ENCODE data around the gene INTU. TPM values are rescaled to one million over a fixed set of nuclear protein-coding genes. Genes with fewer than 3 reads are reported as not detected.

The INTU gene
- total RNA-seq, 1 experiment from 2014 or later: 2.0 TPM

DNA sequence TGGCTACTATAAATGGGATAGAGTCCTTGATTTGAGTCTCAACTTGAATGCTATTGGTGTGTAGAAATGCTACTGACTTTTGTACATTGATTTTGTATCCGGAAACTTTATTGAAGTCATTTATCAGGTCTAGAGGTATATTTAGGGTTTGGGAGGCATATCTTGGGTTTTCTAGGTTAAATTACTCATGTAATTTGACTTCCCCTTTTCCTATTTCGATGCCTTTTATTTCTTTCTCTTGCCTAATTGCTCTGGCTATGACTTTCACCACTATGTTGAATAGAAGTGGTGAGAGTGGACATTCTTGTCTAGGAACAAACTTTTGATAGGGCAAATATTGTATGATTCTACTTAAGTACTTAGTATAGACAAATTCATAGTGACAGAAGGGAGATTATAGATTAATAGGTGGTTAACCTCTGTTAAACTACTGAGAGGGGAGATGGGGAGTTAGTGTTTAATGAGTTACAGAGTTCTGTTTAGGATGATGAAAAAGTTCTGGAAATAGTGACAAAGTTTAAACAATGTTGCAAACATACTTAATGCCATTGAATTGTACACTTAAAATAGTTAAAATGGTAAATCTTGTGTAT, 126.6 kb downstream of the INTU start:
- Histone ChIP-seq H3K4me3 (ENCODE audit: low read depth, low read length) (no peak overlapping the region), H3K27me3 (replicated peaks; ENCODE audit: control insufficient read depth, insufficient read depth, low read length) (no peaks in the 10 kb centered on the region), H3K36me3 (ENCODE audit: control insufficient read depth, insufficient read depth, low read length) (no peaks in the 10 kb centered on the region), H3K9me3 (no peaks in the 10 kb centered on the region; the same call in 1 of the 2 replicates), H3K4me1 (no peaks in the 10 kb centered on the region)
- no peaks in the 10 kb centered on the region for H3K4me1 Mint-ChIP-seq (ENCODE audit: low read depth, unreplicated experiment)
- H3K36me3 Mint-ChIP-seq (ENCODE audit: insufficient read depth, unreplicated experiment): no peaks in the 10 kb centered on the region
- H3K9me3 Mint-ChIP-seq (ENCODE audit: unreplicated experiment): no peaks in the 10 kb centered on the region
- no peak for TF ChIP-seq CTCF (IDR thresholded peaks at IDR 0.05; ENCODE audit: insufficient read depth in 1 of 2, low read depth in 1 of 2, low read length in 1 of 2, severe bottlenecking in 1 of 2, unreplicated experiment in 1 of 2)
- intact Hi-C loops (cut with micrococcal nuclease; ENCODE audit: unreplicated experiment): no loop called here
- H3K4me3 Mint-ChIP-seq (ENCODE audit: unreplicated experiment): no peak overlapping the region
- no TSS peak for BruUV-seq (replicated peaks)
- DNase-seq: no peak
- no peaks in the 10 kb centered on the region for H3K27me3 Mint-ChIP-seq (ENCODE audit: insufficient read depth, unreplicated experiment)
- POLR2A ChIA-PET: no interaction called here
- H3K27ac Mint-ChIP-seq (ENCODE audit: unreplicated experiment): no peak overlapping the region
- CTCF ChIA-PET: no interaction called here

GRCh38 chr4:127759893-127760292, 127.1 kb downstream of the INTU start:
- TF ChIP-seq CTCF (IDR thresholded peaks at IDR 0.05; ENCODE audit: insufficient read depth in 1 of 2, low read depth in 1 of 2, low read length in 1 of 2, severe bottlenecking in 1 of 2, unreplicated experiment in 1 of 2): no peak
- no peaks in the 10 kb centered on the region for H3K9me3 Mint-ChIP-seq (ENCODE audit: unreplicated experiment)
- no peak overlapping the region for H3K4me3 Mint-ChIP-seq (ENCODE audit: unreplicated experiment)
- H3K27ac Mint-ChIP-seq (ENCODE audit: unreplicated experiment): no peak overlapping the region
- no peaks in the 10 kb centered on the region for H3K4me1 Mint-ChIP-seq (ENCODE audit: low read depth, unreplicated experiment)
- POLR2A ChIA-PET: no interaction called here
- DNase-seq: no peak
- H3K27me3 Mint-ChIP-seq (ENCODE audit: insufficient read depth, unreplicated experiment): no peaks in the 10 kb centered on the region
- Histone ChIP-seq H3K36me3 (ENCODE audit: control insufficient read depth, insufficient read depth, low read length) (no peaks in the 10 kb centered on the region), H3K4me3 (ENCODE audit: low read depth, low read length) (no peak overlapping the region), H3K9me3 (no peaks in the 10 kb centered on the region; the same call in 1 of the 2 replicates), H3K27me3 (replicated peaks; ENCODE audit: control insufficient read depth, insufficient read depth, low read length) (no peaks in the 10 kb centered on the region), H3K4me1 (no peaks in the 10 kb centered on the region)
- BruUV-seq (replicated peaks): no TSS peak
- intact Hi-C loops (cut with micrococcal nuclease; ENCODE audit: unreplicated experiment): no loop called here
- CTCF ChIA-PET: no interaction called here
- H3K36me3 Mint-ChIP-seq (ENCODE audit: insufficient read depth, unreplicated experiment): no peaks in the 10 kb centered on the region

GRCh38 chr4:127771535-127772275, 138.9 kb downstream of the INTU start:
- DNase-seq: no peak
- H3K36me3 ChIP-seq (ENCODE audit: control insufficient read depth, insufficient read depth, low read length): no peaks in the 10 kb centered on the region
- CTCF ChIA-PET: no interaction called here
- no peaks in the 10 kb centered on the region for H3K27me3 ChIP-seq (replicated peaks; ENCODE audit: control insufficient read depth, insufficient read depth, low read length)
- no peak overlapping the region for H3K4me3 ChIP-seq (ENCODE audit: low read depth, low read length)
- H3K4me3 Mint-ChIP-seq (ENCODE audit: unreplicated experiment): no peak overlapping the region
- intact Hi-C loops (cut with micrococcal nuclease; ENCODE audit: unreplicated experiment): no loop called here
- no peaks in the 10 kb centered on the region for H3K36me3 Mint-ChIP-seq (ENCODE audit: insufficient read depth, unreplicated experiment)
- POLR2A ChIA-PET: no interaction called here
- no peak for TF ChIP-seq CTCF (IDR thresholded peaks at IDR 0.05; ENCODE audit: insufficient read depth in 1 of 2, low read depth in 1 of 2, low read length in 1 of 2, severe bottlenecking in 1 of 2, unreplicated experiment in 1 of 2)
- no peak overlapping the region for H3K27ac Mint-ChIP-seq (ENCODE audit: unreplicated experiment)
- peaks cover 2% of the 10 kb centered on the region for H3K27me3 Mint-ChIP-seq (ENCODE audit: insufficient read depth, unreplicated experiment)
- no peaks in the 10 kb centered on the region for H3K9me3 ChIP-seq
- 0 out of 2 replicates have a peak, but pooled peaks cover 6% of the 10 kb centered on the region for H3K4me1 ChIP-seq
- no peaks in the 10 kb centered on the region for H3K9me3 Mint-ChIP-seq (ENCODE audit: unreplicated experiment)
- BruUV-seq (replicated peaks): no TSS peak
- H3K4me1 Mint-ChIP-seq (ENCODE audit: low read depth, unreplicated experiment): no peaks in the 10 kb centered on the region

All from Caco-2 (cell line).